HG03342 (cell line): Measurements from ENCODE around the gene RAB42.

Experiments
- ATAC-seq: cut with Tn5 transposase; IDR thresholded peaks from one replicate; pipeline ENCODE4 v1.9.1; 2021; ENCODE audit warnings: mild to moderate bottlenecking, moderate library complexity; ENCODE audit not compliant: unreplicated experiment

The RAB42 gene

DNA sequence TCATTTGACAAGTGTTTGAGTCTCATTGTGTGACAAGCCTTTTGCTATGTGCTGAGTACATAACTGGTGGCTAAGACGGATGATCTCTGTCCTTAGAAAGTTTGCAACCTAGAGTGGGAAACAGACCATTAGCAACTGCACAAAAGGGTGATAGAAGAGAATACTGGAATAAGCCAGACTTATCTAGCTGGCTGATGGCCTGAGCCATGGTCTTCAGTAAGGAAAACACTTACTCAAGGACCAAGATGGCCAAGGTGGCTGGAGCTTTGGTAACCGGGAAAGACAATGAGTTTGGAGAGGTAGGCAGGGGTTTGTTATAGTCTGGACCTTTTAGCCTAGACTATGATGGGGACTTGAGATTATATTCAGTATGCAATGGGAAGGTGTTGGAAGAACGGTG, 52.4 kb downstream of the RAB42 start:
- no peak for ATAC-seq
